ENCODE measurements around the gene OR51L1.
"Not testable (repeated sequence)": the region's sequence is repeated elsewhere in the genome, so short reads cannot be mapped to it uniquely, and the experiment has no call there.

The OR51L1 gene

GRCh38 chr11:4994551-4994950, at the start of gene OR51L1:
TSS of gene OR51L1 (plus strand) at chr11:4994851. CDS start at chr11:4998983, 4,132 bp downstream.
- no peak for DNase-seq (ENCODE audit: low spot score)

- DNase-seq (ENCODE audit: low spot score), result no peak
Measured at GRCh38 chr11:4947505-4947904, 47.1 kb upstream of the OR51L1 start, which contains the start of gene OR51A4. TSS of gene OR51A4 (minus strand) at chr11:4947605. CDS start at chr11:4947100, 505 bp downstream.

GRCh38 chr11:4955613-4956012, 39.0 kb upstream of the OR51L1 start, which contains the start of gene OR51A2:
TSS of gene OR51A2 (minus strand) at chr11:4955713. CDS start at chr11:4955713, 0 bp downstream.
- DNase-seq (ENCODE audit: low spot score), result not testable (repeated sequence)

GRCh38 chr11:4957396-4957795, 37.3 kb upstream of the OR51L1 start:
- no peak for DNase-seq (ENCODE audit: low spot score)

- no peak for DNase-seq (ENCODE audit: low spot score)
Measured at GRCh38 chr11:4960877-4961276, 33.8 kb upstream of the OR51L1 start.

- no peak for DNase-seq (ENCODE audit: low spot score)
Measured at GRCh38 chr11:4962816-4963215, 31.8 kb upstream of the OR51L1 start.

- DNase-seq (ENCODE audit: low spot score), result no peak
Measured at GRCh38 chr11:4975436-4975835, 19.2 kb upstream of the OR51L1 start.

- DNase-seq (ENCODE audit: low spot score), result no peak
Measured at GRCh38 chr11:4979036-4979435, 15.6 kb upstream of the OR51L1 start.

- no peak for DNase-seq (ENCODE audit: low spot score)
Measured at GRCh38 chr11:4982678-4983077, 12.0 kb upstream of the OR51L1 start.

GRCh38 chr11:4983841-4984240, 10.8 kb upstream of the OR51L1 start:
- DNase-seq (ENCODE audit: low spot score), result no peak

- DNase-seq (ENCODE audit: low spot score), result no peak
Measured at GRCh38 chr11:4991060-4991459, 3.6 kb upstream of the OR51L1 start.

GRCh38 chr11:5004424-5005274, 10.0 kb downstream of the OR51L1 start:
- DNase-seq (ENCODE audit: low spot score), result peak; percentile 61

- no peak for DNase-seq (ENCODE audit: low spot score)
Measured at GRCh38 chr11:5007561-5007960, 12.9 kb downstream of the OR51L1 start.

GRCh38 chr11:5011254-5011653, 16.6 kb downstream of the OR51L1 start:
- DNase-seq (ENCODE audit: low spot score), result no peak

- DNase-seq (ENCODE audit: low spot score), result no peak
Measured at GRCh38 chr11:5013012-5013411, 18.4 kb downstream of the OR51L1 start.

GRCh38 chr11:5021996-5022395, 27.3 kb downstream of the OR51L1 start:
- no peak for DNase-seq (ENCODE audit: low spot score)

GRCh38 chr11:5036669-5037068, 42.0 kb downstream of the OR51L1 start:
- DNase-seq (ENCODE audit: low spot score), result no peak

- no peak for DNase-seq (ENCODE audit: low spot score)
Measured at GRCh38 chr11:5037926-5038325, 43.3 kb downstream of the OR51L1 start.

GRCh38 chr11:5038341-5038740, 43.7 kb downstream of the OR51L1 start:
- no peak for DNase-seq (ENCODE audit: low spot score)

GRCh38 chr11:5040876-5041275, 46.2 kb downstream of the OR51L1 start:
- DNase-seq (ENCODE audit: low spot score), result no peak

- DNase-seq (ENCODE audit: low spot score), result no peak
Measured at GRCh38 chr11:5042091-5042490, 47.4 kb downstream of the OR51L1 start.

- DNase-seq (ENCODE audit: low spot score), result no peak
Measured at GRCh38 chr11:5043380-5043779, 48.7 kb downstream of the OR51L1 start.

- DNase-seq (ENCODE audit: low spot score), result no peak
Measured at GRCh38 chr11:5046226-5046625, 51.6 kb downstream of the OR51L1 start, which contains the start of gene OR52J3. TSS of gene OR52J3 (plus strand) at chr11:5046526. CDS start at chr11:5046526, 0 bp downstream.

All from SW480 (cell line).